ENCODE measurements around the gene PEDS1.

PEDS1 gene

DNA sequence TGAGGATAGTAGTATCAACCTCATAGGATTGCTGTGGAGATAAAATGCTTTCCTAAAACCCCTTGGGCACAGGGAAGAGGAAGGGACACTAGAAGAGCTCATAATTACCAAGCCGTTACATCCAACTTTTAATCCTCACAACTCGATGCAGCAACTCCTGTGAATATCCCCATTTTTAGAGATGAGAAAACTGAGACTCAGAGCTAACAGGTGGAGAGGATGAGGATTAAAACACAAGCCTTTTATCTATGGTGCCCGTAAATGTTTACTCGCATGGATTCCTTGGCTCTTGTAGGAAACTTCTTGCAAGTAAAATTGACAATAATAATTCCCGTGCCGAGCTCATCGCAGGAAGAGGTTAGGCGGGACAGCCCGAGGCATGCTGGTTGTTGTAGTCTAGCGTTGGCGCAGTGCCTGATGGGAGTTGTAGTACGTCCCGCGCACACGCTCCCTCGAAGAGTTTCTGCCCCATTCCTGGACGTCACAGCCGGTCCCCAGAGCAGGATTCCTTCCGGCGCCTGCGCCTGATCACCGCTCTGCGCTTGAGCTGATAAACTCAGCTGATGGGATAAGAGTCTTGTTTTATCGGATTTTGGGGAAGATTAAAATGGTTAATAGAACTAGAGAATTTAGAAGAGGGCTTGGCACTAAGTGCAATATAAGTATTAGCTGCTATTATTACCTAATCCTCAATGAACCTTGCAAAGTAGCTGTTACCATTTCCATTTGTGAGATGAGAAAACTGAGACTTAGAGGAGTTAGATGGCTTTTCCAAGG, 37.7 kb downstream of the PEDS1 start (continued):
- TF ChIP-seq, protein P1, sequence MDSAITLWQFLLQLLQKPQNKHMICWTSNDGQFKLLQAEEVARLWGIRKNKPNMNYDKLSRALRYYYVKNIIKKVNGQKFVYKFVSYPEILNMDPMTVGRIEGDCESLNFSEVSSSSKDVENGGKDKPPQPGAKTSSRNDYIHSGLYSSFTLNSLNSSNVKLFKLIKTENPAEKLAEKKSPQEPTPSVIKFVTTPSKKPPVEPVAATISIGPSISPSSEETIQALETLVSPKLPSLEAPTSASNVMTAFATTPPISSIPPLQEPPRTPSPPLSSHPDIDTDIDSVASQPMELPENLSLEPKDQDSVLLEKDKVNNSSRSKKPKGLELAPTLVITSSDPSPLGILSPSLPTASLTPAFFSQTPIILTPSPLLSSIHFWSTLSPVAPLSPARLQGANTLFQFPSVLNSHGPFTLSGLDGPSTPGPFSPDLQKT (IDR thresholded peaks at IDR 0.05; ENCODE audit: borderline replicate concordance, low read depth, low read length), result no peak
- TF ChIP-seq ZBTB20 (tag by site-specific recombination; IDR thresholded peaks at IDR 0.05), result peak; percentile 45; the same call in 1 of the 2 replicates
- TF ChIP-seq ZNF629 (tag by site-specific recombination; IDR thresholded peaks at IDR 0.05), result peak; percentile 98
- no peak for TF ChIP-seq ZNF521 (tag by site-specific recombination; IDR thresholded peaks at IDR 0.05)
- TF ChIP-seq ZNF529 (tag by site-specific recombination; IDR thresholded peaks at IDR 0.05; ENCODE audit: insufficient replicate concordance), result no peak
- peak; percentile 26; the same call in 1 of the 2 replicates for TF ChIP-seq GLIS1 (tag by site-specific recombination; IDR thresholded peaks at IDR 0.05)
- no peak for TF ChIP-seq WT1 (tag by site-specific recombination; IDR thresholded peaks at IDR 0.05)
- TF ChIP-seq IKZF3 (tag by site-specific recombination; IDR thresholded peaks at IDR 0.05), result no peak; the same call in 1 of the 2 replicates
- TF ChIP-seq KLF9 (tag by site-specific recombination; IDR thresholded peaks at IDR 0.05; ENCODE audit: low read depth), result no peak
- TF ChIP-seq, protein P2, sequence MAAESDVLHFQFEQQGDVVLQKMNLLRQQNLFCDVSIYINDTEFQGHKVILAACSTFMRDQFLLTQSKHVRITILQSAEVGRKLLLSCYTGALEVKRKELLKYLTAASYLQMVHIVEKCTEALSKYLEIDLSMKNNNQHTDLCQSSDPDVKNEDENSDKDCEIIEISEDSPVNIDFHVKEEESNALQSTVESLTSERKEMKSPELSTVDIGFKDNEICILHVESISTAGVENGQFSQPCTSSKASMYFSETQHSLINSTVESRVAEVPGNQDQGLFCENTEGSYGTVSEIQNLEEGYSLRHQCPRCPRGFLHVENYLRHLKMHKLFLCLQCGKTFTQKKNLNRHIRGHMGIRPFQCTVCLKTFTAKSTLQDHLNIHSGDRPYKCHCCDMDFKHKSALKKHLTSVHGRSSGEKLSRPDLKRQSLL (tag by site-specific recombination; IDR thresholded peaks at IDR 0.05), result peak; percentile 61
- TF ChIP-seq ZNF19 (tag by site-specific recombination; IDR thresholded peaks at IDR 0.05; ENCODE audit: low read depth), result no peak
- no peak for TF ChIP-seq YY1 (tag by site-specific recombination; IDR thresholded peaks at IDR 0.05)
- no peak for TF ChIP-seq ZNF202 (tag by site-specific recombination; IDR thresholded peaks at IDR 0.05; ENCODE audit: borderline replicate concordance)
- peak; percentile 77 for TF ChIP-seq ZNF10 (tag by site-specific recombination; IDR thresholded peaks at IDR 0.05)
- TF ChIP-seq ZNF785 (tag by site-specific recombination; IDR thresholded peaks at IDR 0.05), result no peak
- TF ChIP-seq ZNF777 (tag by site-specific recombination; IDR thresholded peaks at IDR 0.05; ENCODE audit: borderline replicate concordance), result no peak
- no peak for TF ChIP-seq ZNF169 (tag by site-specific recombination; IDR thresholded peaks at IDR 0.05)
- 0 out of 2 replicates have a peak, but pooled peaks have one; percentile 27 for TF ChIP-seq ZSCAN30 (tag by site-specific recombination; IDR thresholded peaks at IDR 0.05)
- no peak for TF ChIP-seq GLI2 (tag by site-specific recombination; IDR thresholded peaks at IDR 0.05; ENCODE audit: borderline replicate concordance, low read depth)

DNA sequence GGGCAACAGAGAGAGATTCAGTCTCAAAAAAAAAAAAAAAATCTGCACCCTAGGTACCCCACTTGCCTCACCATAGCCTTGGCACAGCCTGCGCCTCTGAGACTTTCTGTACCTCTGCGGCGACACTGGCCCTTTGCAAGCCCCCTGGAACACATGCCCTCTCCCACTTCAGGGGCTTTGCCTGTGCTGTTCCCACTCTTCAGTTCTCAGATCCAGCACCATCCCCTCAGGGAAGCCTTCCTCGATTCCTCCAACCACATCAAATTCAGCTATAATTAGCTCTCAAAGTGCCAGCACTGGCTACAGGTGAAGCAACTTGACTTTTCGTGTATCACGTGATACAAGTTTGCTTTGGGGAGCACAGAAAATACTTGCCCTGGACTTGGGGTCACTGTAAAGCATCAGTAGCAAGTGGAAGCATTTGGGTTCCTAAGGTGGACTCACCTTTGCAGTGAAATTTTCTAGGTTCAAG, 38.4 kb downstream of the PEDS1 start:
- H3K4me3 ChIP-seq (ENCODE audit: low read depth, low read length), result peak overlapping the region; percentile 59
- ChIA-PET POLR2A (interaction anchor here (0.5 to 3.0 kb wide), 13 partner anchors 9 to 814 kb away, joined by 3 to 26 read pairs (median 4); partner anchors contain the start of gene PEDS1), CTCF (interaction anchor here (0.5 to 1.9 kb wide), 8 partner anchors 18 to 340 kb away, joined by 3 to 11 read pairs (median 6); partner anchors contain the start of gene PEDS1)
- H3K27ac ChIP-seq (ENCODE audit: extremely low read depth, low read depth, low read length), result no peak overlapping the region; the same call in 1 of the 2 replicates
- H3K9me3 ChIP-seq (ENCODE audit: control insufficient read depth, insufficient read depth, low read depth, low read length), result no peaks in the 10 kb centered on the region
- peaks cover 7% of the 10 kb centered on the region; the same call in 1 of the 2 replicates for H3K4me1 ChIP-seq (ENCODE audit: control insufficient read depth, insufficient read depth, low read length)
- H3K36me3 ChIP-seq (ENCODE audit: control insufficient read depth in 2 of 2, insufficient read depth in 1 of 2, low read length in 2 of 2), result peaks cover 0 to 8% of the 10 kb centered on the region in 2 experiments; a peak in 1 of 3 replicates
- TF ChIP-seq SCRT2 (tag by site-specific recombination; IDR thresholded peaks at IDR 0.05) (peak; percentile 34; the same call in 1 of the 2 replicates), ZNF514 (tag by site-specific recombination; IDR thresholded peaks at IDR 0.05) (no peak), ZBTB20 (tag by site-specific recombination; IDR thresholded peaks at IDR 0.05) (0 out of 2 replicates have a peak, but pooled peaks have one; percentile 3)
